ENCODE results near the gene GMPPA.

The GMPPA gene

GRCh38 chr2:219506153-219506801 is 7.6 kb downstream of the GMPPA start:
- no peak for DNase-seq (ENCODE audit: low spot score)

GRCh38 chr2:219506802-219507526 is 8.3 kb downstream of the GMPPA start:
- no peak for DNase-seq (ENCODE audit: low spot score)

- no peak for DNase-seq (ENCODE audit: low spot score)
Measured at GRCh38 chr2:219507581-219508443, 9.1 kb downstream of the GMPPA start.

- no peak for DNase-seq (ENCODE audit: low spot score)
Measured at GRCh38 chr2:219508444-219508734, 9.7 kb downstream of the GMPPA start.

GRCh38 chr2:219508971-219509779 is 10.5 kb downstream of the GMPPA start:
- no peak for DNase-seq (ENCODE audit: low spot score)

GRCh38 chr2:219509780-219510511 is 11.3 kb downstream of the GMPPA start:
- DNase-seq (ENCODE audit: low spot score): peak; percentile 27

- no peak for DNase-seq (ENCODE audit: low spot score)
Measured at GRCh38 chr2:219510512-219511135, 11.9 kb downstream of the GMPPA start.

- DNase-seq (ENCODE audit: low spot score): no peak
Measured at GRCh38 chr2:219511547-219512325, 13.0 kb downstream of the GMPPA start.

GRCh38 chr2:219512524-219513216 is 14.0 kb downstream of the GMPPA start:
- no peak for DNase-seq (ENCODE audit: low spot score)

GRCh38 chr2:219513787-219514186 is 15.1 kb downstream of the GMPPA start:
- DNase-seq (ENCODE audit: low spot score): no peak

- no peak for DNase-seq (ENCODE audit: low spot score)
Measured at GRCh38 chr2:219514196-219514761, 15.6 kb downstream of the GMPPA start, which contains the start of gene ASIC4. Gene ASIC4, plus strand, starts transcription at chr2:219514482. Its CDS starts 243 bp downstream, at chr2:219514725.

GRCh38 chr2:219514836-219515235 is 16.1 kb downstream of the GMPPA start:
- DNase-seq (ENCODE audit: low spot score): no peak

GRCh38 chr2:219515874-219516629 is 17.4 kb downstream of the GMPPA start:
- DNase-seq (ENCODE audit: low spot score): no peak

GRCh38 chr2:219516888-219517287 is 18.2 kb downstream of the GMPPA start:
- DNase-seq (ENCODE audit: low spot score): no peak

- DNase-seq (ENCODE audit: low spot score): no peak
Measured at GRCh38 chr2:219517954-219518778, 19.5 kb downstream of the GMPPA start.

- DNase-seq (ENCODE audit: low spot score): no peak
Measured at GRCh38 chr2:219519526-219519916, 20.8 kb downstream of the GMPPA start.

- DNase-seq (ENCODE audit: low spot score): no peak
Measured at GRCh38 chr2:219520079-219520478, 21.4 kb downstream of the GMPPA start.

Measured in CD4-positive, alpha-beta T cell treated with Interleukin-15 for 4 hours (primary cell).